Superior temporal gyrus (tissue), 1 donor: Measurements from ENCODE around the gene C8A.

ENCODE experiments used
- DNase-seq: peaks from one replicate; pipeline ENCODE4 v3.0.0-alpha.2; 2016; ENCODE audit errors: extremely low spot score

C8A gene

GRCh38 chr1:56854521-56855099 lies at the start of gene C8A:
TSS of gene C8A (plus strand) at chr1:56854797. CDS start at chr1:56854902, 105 bp downstream.
- no peak for DNase-seq

- no peak for DNase-seq
Measured at GRCh38 chr1:56806804-56807203, 47.8 kb upstream of the C8A start.

GRCh38 chr1:56808410-56808809 lies 46.2 kb upstream of the C8A start:
- peak; percentile 33 for DNase-seq

DNA sequence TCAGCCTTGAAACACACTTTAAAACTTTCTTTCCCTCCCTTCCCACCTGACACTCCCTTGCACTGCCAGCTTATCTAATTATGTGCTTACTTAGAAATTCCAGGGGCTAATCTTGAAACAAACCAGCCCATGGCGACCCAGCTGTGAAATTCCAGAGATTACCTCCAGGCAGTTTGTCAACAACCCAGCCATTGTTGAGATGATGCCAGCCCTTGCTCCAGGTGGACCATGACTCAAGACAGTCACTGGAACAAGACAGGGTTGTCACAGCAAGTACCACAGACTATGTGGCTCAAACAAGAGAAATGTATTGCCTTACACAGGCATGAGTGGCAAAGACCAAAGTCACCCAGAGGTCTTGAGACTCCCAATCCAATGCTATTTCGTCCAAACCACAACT lies 43.3 kb upstream of the C8A start:
- DNase-seq = no peak

DNA sequence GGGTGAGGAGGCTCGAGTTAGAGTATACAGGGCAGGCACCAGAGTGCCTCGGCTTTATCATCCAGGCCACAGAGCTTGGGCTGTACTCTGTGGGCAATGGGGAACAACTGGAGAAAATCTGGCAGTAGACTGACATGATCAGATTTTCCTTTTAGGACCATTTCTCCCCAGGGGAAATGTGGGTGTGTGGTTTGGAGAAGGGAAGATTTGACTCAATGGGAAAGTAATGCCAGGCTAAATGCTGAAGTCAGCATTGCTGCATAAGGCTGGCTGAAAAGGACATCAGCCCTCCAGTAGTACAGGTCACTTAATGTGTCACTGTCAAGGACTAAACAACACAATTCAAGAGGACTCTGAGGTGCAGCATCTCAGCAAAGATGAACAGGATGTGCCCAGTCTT lies 40.4 kb upstream of the C8A start:
- no peak for DNase-seq

DNA sequence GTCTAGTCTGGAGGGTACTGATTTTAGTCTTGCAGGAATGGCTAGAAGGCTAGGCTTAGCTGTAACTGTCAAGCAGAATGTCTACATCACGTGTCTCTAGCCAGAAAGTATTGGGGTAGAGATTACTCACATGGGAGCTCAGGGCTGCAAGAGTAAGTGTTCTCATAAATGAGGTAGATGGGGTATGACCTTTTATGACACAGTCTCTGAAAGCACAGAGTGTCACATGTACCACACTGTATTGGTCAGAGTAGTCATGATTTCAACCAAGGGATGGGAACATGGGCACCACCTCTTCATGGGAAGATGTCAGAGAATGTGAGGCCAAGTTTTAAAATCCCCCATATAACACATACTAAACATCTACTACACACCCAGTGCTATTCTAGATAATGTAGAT lies 38.3 kb upstream of the C8A start:
- no peak for DNase-seq

- no peak for DNase-seq
Measured at GRCh38 chr1:56816909-56817308, 37.7 kb upstream of the C8A start.

DNA sequence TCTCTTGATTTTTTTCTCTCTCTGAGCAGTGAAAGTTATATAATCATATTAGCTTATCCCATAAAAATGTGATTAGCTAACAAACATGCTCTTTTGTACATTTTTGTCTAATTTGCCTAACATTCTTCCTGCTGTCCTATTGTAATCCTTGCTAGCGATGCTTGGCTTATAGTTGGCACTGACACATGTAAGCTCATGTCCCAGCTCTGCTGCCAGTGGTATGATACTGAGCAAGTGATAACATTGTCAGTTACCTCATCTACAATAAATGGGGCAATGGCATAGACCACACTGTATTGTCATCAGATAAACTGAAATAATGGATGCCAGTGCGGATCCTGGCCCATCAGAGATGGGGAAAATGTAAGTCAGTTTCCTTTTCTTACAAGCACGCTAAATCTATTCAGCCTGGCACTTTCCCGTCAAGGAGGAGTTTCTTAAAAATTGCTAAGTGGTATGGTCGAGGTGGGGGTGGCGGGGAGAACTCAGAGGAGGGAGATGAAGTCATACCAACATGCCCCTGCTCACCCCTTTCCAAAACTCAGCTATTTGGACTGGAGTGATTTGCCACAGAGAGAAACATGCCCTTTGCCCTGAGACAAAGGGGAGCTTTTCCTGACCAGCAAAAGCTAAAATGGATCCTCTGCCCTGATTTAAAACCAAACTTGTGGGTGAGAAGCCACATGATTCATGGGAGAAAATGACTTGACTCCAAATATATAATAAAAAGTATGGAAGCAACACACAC lies 36.7 kb upstream of the C8A start:
- DNase-seq = no peak

- DNase-seq = no peak
Measured at GRCh38 chr1:56819387-56819899, 35.2 kb upstream of the C8A start, which contains the start of gene FYB2. TSS of gene FYB2 (minus strand) at chr1:56819404. CDS start at chr1:56819290, 114 bp downstream.

- DNase-seq = peak; percentile 82
Measured at GRCh38 chr1:56820755-56821461, 33.7 kb upstream of the C8A start.

GRCh38 chr1:56821462-56821797 lies 33.2 kb upstream of the C8A start:
- no peak for DNase-seq

GRCh38 chr1:56824271-56824670 lies 30.3 kb upstream of the C8A start:
- DNase-seq = no peak

DNA sequence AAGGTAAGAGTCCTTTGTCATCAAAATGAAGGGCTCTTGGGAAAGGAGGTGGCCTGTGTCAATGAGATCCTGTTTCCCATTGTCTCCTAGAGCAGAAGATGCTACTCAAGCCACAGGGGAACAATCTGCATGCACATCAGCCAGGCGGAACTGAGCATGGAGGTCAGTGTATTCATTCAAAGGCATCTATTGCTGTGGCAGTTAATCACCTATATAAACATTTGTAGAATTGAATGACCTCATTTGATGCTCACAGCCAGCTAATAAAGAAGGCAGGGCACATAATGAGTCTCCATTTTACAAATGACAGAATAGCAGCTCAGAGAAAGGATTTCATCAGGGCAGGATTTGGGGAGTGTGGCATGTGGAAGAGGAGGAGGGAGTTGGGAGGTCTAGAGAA lies 29.7 kb upstream of the C8A start:
- no peak for DNase-seq

GRCh38 chr1:56825436-56825835 lies 29.2 kb upstream of the C8A start:
- no peak for DNase-seq

- no peak for DNase-seq
Measured at GRCh38 chr1:56827711-56828110, 26.9 kb upstream of the C8A start.

- no peak for DNase-seq
Measured at GRCh38 chr1:56830052-56830451, 24.5 kb upstream of the C8A start.

DNA sequence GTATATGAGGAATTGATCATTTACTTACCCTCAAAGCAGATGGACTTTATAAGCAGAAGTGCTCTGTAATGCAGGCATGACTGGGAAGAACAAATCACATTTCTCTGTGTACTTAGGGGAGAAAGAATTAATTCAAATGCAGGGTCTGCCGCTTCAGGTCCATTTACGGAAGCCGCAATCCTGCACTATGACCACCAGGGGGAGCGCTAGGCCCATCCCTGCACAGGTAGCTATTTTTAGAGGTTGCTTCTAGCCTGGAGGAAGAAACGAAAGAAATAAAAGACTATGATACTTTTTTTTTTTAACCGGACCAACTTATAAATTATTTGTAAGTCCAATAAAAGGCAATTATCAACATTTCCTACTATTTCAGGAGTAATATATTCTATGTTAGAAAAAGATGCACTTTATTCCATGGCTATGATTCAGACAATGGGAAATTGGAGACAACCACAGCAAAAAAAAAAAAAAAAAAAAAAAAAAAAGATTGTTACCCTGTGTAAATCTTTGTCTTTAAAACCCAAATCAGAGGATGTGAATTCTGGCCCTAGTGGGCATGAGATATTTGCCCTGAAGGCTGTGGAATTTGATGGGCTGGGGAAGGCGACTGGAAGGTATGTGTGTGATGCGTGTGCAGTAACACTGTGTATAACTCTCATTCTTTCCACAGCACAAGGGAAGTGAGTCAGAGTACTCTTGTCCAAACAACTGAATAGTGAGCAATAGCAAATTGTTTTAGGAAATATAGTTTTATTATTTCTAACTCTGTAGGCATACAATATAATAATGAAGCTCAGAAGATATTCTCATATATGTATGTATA lies 22.5 kb upstream of the C8A start:
- peak; percentile 91 for DNase-seq

DNA sequence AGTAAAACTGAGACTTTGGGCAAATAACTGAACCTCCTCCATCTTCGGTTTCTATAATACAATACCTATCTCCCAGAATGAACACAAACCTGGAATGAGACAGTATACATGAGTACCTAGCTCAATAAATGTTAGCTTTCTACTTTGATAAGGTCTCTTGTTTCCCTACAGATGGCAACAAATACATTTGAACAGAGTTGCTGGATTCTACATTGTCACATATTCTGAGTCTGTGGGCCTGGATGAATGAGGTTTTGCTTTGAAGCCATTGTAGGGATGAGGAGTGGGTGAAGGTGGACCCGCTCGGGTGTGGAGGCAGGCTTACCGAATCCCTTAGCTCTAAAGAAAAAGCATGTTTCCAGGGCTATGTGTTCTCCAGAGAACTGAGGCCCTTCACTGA lies 21.5 kb upstream of the C8A start:
- DNase-seq = no peak

DNA sequence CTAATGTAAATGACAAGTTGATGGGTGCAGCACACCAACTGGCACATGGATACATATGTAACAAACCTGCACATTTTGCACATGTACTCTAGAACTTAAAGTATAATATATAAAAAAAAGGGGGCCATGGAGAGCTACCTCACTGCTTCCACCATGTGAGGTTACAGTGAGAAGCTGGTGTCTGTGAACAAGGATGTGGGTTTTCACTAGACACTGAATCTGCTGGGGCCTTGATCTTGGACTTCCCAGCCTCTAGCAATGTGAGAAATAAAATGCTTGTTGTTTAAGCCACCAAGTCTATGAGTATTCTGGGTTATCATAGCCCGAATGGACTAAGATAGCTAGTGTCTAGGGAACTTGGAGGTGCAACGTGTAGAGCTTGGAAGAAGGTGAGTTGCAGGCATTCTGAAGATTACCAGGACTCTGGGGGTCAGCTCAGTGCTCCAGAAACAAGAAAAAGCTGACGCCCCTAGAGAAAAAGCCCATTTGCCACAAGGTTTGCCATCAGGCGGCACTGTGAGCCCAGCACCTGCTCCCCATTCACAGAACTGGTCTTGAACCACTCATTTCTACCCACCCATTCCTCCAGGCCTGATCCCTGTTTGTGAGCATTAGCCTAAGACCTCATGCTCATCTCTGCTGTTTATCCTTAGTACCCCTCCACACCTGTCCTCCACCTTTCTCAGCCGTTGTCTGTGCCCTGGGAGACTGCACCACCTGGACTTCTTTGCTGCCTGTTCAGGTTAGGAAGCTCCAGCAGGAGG lies 20.3 kb upstream of the C8A start:
- DNase-seq = no peak

GRCh38 chr1:56835657-56836056 lies 18.9 kb upstream of the C8A start:
- no peak for DNase-seq

GRCh38 chr1:56836359-56836758 lies 18.2 kb upstream of the C8A start:
- no peak for DNase-seq
